NCI-H187 treated with DMSO at 0.1 percent for 48 hours (cell line): ENCODE data around the gene CASP12.

Experiments
- DNase-seq: peaks from one replicate; lab custom pipeline; 2025; lab: John Stamatoyannopoulos, UW

Gene CASP12

GRCh38 chr11:104836691-104837090 is 61.6 kb downstream of the CASP12 start:
- DNase-seq = no peak
